ENCODE results near the gene AK2.

Gene AK2

GRCh38 chr1:33031506-33031905 lies 5.2 kb downstream of the AK2 start:
- no peak for TF ChIP-seq ZBTB7A (IDR thresholded peaks at IDR 0.05; ENCODE audit: low read depth)

- no peak for TF ChIP-seq MAX (IDR thresholded peaks at IDR 0.05)
- TF ChIP-seq YY1 (IDR thresholded peaks at IDR 0.05; ENCODE audit: low read depth), result no peak
- TF ChIP-seq TAF1 (IDR thresholded peaks at IDR 0.05; ENCODE audit: low read depth), result no peak
- no peak for TF ChIP-seq TCF12 (IDR thresholded peaks at IDR 0.05; ENCODE audit: low read depth)
Measured at GRCh38 chr1:33030575-33030974, 6.1 kb downstream of the AK2 start.

- TF ChIP-seq EGR1 (IDR thresholded peaks at IDR 0.05) (no peak), REST (IDR thresholded peaks at IDR 0.05; ENCODE audit: low read depth) (no peak), CREB1 (IDR thresholded peaks at IDR 0.05; ENCODE audit: low read depth) (no peak), TCF12 (IDR thresholded peaks at IDR 0.05; ENCODE audit: low read depth) (no peak), CEBPB (IDR thresholded peaks at IDR 0.05) (no peak), EP300 (IDR thresholded peaks at IDR 0.05; ENCODE audit: borderline replicate concordance) (no peak), ZBTB7A (IDR thresholded peaks at IDR 0.05; ENCODE audit: low read depth) (no peak), RAD21 (IDR thresholded peaks at IDR 0.05; ENCODE audit: low read depth) (no peak), USF1 (IDR thresholded peaks at IDR 0.05) (no peak), TAF1 (IDR thresholded peaks at IDR 0.05; ENCODE audit: low read depth) (no peak), NFIC (IDR thresholded peaks at IDR 0.05) (no peak), TEAD4 (IDR thresholded peaks at IDR 0.05) (no peak), FOXM1 (IDR thresholded peaks at IDR 0.05; ENCODE audit: borderline replicate concordance, low read depth) (no peak), MAX (IDR thresholded peaks at IDR 0.05) (no peak), YY1 (IDR thresholded peaks at IDR 0.05; ENCODE audit: low read depth) (no peak)
Measured at GRCh38 chr1:33029921-33030320, 6.8 kb downstream of the AK2 start.

GRCh38 chr1:33029209-33029608 lies 7.5 kb downstream of the AK2 start:
- TF ChIP-seq FOXM1 (IDR thresholded peaks at IDR 0.05; ENCODE audit: borderline replicate concordance, low read depth) (no peak), YY1 (IDR thresholded peaks at IDR 0.05; ENCODE audit: low read depth) (no peak), TAF1 (IDR thresholded peaks at IDR 0.05; ENCODE audit: low read depth) (no peak), RAD21 (IDR thresholded peaks at IDR 0.05; ENCODE audit: low read depth) (no peak), EP300 (IDR thresholded peaks at IDR 0.05; ENCODE audit: borderline replicate concordance) (no peak), CREB1 (IDR thresholded peaks at IDR 0.05; ENCODE audit: low read depth) (no peak), TEAD4 (IDR thresholded peaks at IDR 0.05) (no peak), USF1 (IDR thresholded peaks at IDR 0.05) (no peak), EGR1 (IDR thresholded peaks at IDR 0.05) (no peak), CEBPB (IDR thresholded peaks at IDR 0.05) (no peak), TCF12 (IDR thresholded peaks at IDR 0.05; ENCODE audit: low read depth) (no peak), REST (IDR thresholded peaks at IDR 0.05; ENCODE audit: low read depth) (no peak), ZBTB7A (IDR thresholded peaks at IDR 0.05; ENCODE audit: low read depth) (no peak), MAX (IDR thresholded peaks at IDR 0.05) (no peak), NFIC (IDR thresholded peaks at IDR 0.05) (no peak)

- TF ChIP-seq FOXM1 (IDR thresholded peaks at IDR 0.05; ENCODE audit: borderline replicate concordance, low read depth) (no peak), CREB1 (IDR thresholded peaks at IDR 0.05; ENCODE audit: low read depth) (no peak), REST (IDR thresholded peaks at IDR 0.05; ENCODE audit: low read depth) (no peak), TAF1 (IDR thresholded peaks at IDR 0.05; ENCODE audit: low read depth) (no peak), YY1 (IDR thresholded peaks at IDR 0.05; ENCODE audit: low read depth) (no peak)
Measured at GRCh38 chr1:33025761-33026160, 10.9 kb downstream of the AK2 start.

All from Ishikawa (cell line).